HG03280 (cell line): ENCODE results near the gene KHDC3L.

Experiments
- ATAC-seq: cut with Tn5 transposase; IDR thresholded peaks from one replicate; pipeline ENCODE4 v1.9.1; 2021; ENCODE audit warnings: mild to moderate bottlenecking, moderate library complexity; ENCODE audit not compliant: unreplicated experiment

KHDC3L gene

GRCh38 chr6:73362358-73362757 lies at the start of gene KHDC3L:
TSS of gene KHDC3L (plus strand) at chr6:73362658. CDS start at chr6:73362730, 72 bp downstream.
- no peak for ATAC-seq

GRCh38 chr6:73314577-73315492 lies 47.6 kb upstream of the KHDC3L start:
- no peak for ATAC-seq

- ATAC-seq: no peak
Observed at GRCh38 chr6:73323323-73323722, 39.1 kb upstream of the KHDC3L start.

- no peak for ATAC-seq
Observed at GRCh38 chr6:73325656-73326055, 36.8 kb upstream of the KHDC3L start.

GRCh38 chr6:73328790-73329189 lies 33.7 kb upstream of the KHDC3L start:
- ATAC-seq: no peak

- ATAC-seq: no peak
Observed at GRCh38 chr6:73329201-73329600, 33.3 kb upstream of the KHDC3L start.

- ATAC-seq: no peak
Observed at GRCh38 chr6:73339340-73339739, 23.1 kb upstream of the KHDC3L start.

GRCh38 chr6:73340048-73340447 lies 22.4 kb upstream of the KHDC3L start:
- no peak for ATAC-seq

GRCh38 chr6:73341335-73341734 lies 21.1 kb upstream of the KHDC3L start:
- ATAC-seq: no peak

- no peak for ATAC-seq
Observed at GRCh38 chr6:73342174-73342573, 20.3 kb upstream of the KHDC3L start.

GRCh38 chr6:73343164-73343563 lies 19.3 kb upstream of the KHDC3L start:
- no peak for ATAC-seq

- ATAC-seq: no peak
Observed at GRCh38 chr6:73348550-73349204, 13.8 kb upstream of the KHDC3L start.

GRCh38 chr6:73349311-73349710 lies 13.1 kb upstream of the KHDC3L start:
- ATAC-seq: no peak

GRCh38 chr6:73353636-73354593 lies 8.5 kb upstream of the KHDC3L start, which contains the start of gene DPPA5:
TSS of gene DPPA5 (minus strand) at chr6:73354276. CDS start at chr6:73354225, 51 bp downstream.
- ATAC-seq: no peak

- ATAC-seq: no peak
Observed at GRCh38 chr6:73362869-73363536, 545 bp downstream of the KHDC3L start.

GRCh38 chr6:73363537-73363875 lies 1.0 kb downstream of the KHDC3L start:
- ATAC-seq: no peak

- no peak for ATAC-seq
Observed at GRCh38 chr6:73364121-73364520, 1.7 kb downstream of the KHDC3L start.

GRCh38 chr6:73364549-73364948 lies 2.1 kb downstream of the KHDC3L start:
- no peak for ATAC-seq

- no peak for ATAC-seq
Observed at GRCh38 chr6:73367761-73368355, 5.4 kb downstream of the KHDC3L start.

- ATAC-seq: no peak
Observed at GRCh38 chr6:73368675-73369074, 6.2 kb downstream of the KHDC3L start.
